ENCODE measurements around the gene ZNF385C. TPM values are rescaled to one million over a fixed set of nuclear protein-coding genes. Genes with fewer than 3 reads are reported as not detected.
A peak's percentile ranks its signal among the peaks of the same experiment; 100 is the strongest.

ZNF385C gene
- total RNA-seq, 2 donors from 2014 or later = 1.4 to 2.1 TPM

GRCh38 chr17:42110301-42111264 is 12.3 kb upstream of the ZNF385C start:
- no peaks in the 10 kb centered on the region for H3K9me3 ChIP-seq (ENCODE audit: control insufficient read depth, low read length)
- 91 to 96% methylated on average over 13 to 18 of the region's 18 CpGs for WGBS, 2 experiments (ENCODE audit: insufficient coverage in 1 of 2, insufficient read length in 1 of 2)
- H3K4me3 ChIP-seq (ENCODE audit: low read length) = no peak overlapping the region
- H3K9me3 Mint-ChIP-seq = no peaks in the 10 kb centered on the region
- H3K36me3 ChIP-seq (ENCODE audit: control insufficient read depth, insufficient read depth, low read length) = peaks cover 8% of the 10 kb centered on the region
- no peak for TF ChIP-seq CTCF (conservative IDR thresholded peaks at IDR 0.05)
- no peaks in the 10 kb centered on the region for H3K4me1 Mint-ChIP-seq
- H3K27ac ChIP-seq (ENCODE audit: low read depth, low read length) = no peak overlapping the region
- no peak overlapping the region for H3K9ac ChIP-seq (ENCODE audit: extremely low read depth, low read length, poor library complexity, severe bottlenecking)
- DNase-seq = no peak
- no peak overlapping the region for H3K27ac Mint-ChIP-seq
- peaks cover 13% of the 10 kb centered on the region for H3K36me3 Mint-ChIP-seq (ENCODE audit: low read depth)
- H3K4me1 ChIP-seq (ENCODE audit: control insufficient read depth, insufficient read depth, low read length) = no peaks in the 10 kb centered on the region
- H3K4me3 Mint-ChIP-seq = no peak overlapping the region
- peaks cover 16% of the 10 kb centered on the region for H3K27me3 Mint-ChIP-seq (ENCODE audit: insufficient read depth)
- peaks cover 11% of the 10 kb centered on the region for H3K27me3 ChIP-seq (ENCODE audit: control insufficient read depth, insufficient read depth, low read length, poor library complexity, severe bottlenecking)

GRCh38 chr17:42109086-42109485 is 10.8 kb upstream of the ZNF385C start:
- Histone ChIP-seq H3K9me3 (ENCODE audit: control insufficient read depth, low read length) (no peaks in the 10 kb centered on the region), H3K4me1 (ENCODE audit: control insufficient read depth, insufficient read depth, low read length) (no peaks in the 10 kb centered on the region), H3K9ac (ENCODE audit: extremely low read depth, low read length, poor library complexity, severe bottlenecking) (no peak overlapping the region), H3K27ac (ENCODE audit: low read depth, low read length) (no peak overlapping the region), H3K36me3 (ENCODE audit: control insufficient read depth, insufficient read depth, low read length) (no peaks in the 10 kb centered on the region), H3K4me3 (ENCODE audit: low read length) (no peak overlapping the region), H3K27me3 (ENCODE audit: control insufficient read depth, insufficient read depth, low read length, poor library complexity, severe bottlenecking) (peaks cover 11% of the 10 kb centered on the region)
- DNase-seq = no peak
- H3K36me3 Mint-ChIP-seq (ENCODE audit: low read depth) = peaks cover 3% of the 10 kb centered on the region
- H3K27ac Mint-ChIP-seq = no peak overlapping the region
- WGBS, 2 experiments (ENCODE audit: insufficient coverage in 1 of 2, insufficient read length in 1 of 2) = 94 to 100% methylated on average over 3 to 9 of the region's 9 CpGs
- TF ChIP-seq CTCF (conservative IDR thresholded peaks at IDR 0.05) = no peak
- no peaks in the 10 kb centered on the region for H3K9me3 Mint-ChIP-seq
- H3K4me3 Mint-ChIP-seq = no peak overlapping the region
- H3K27me3 Mint-ChIP-seq (ENCODE audit: insufficient read depth) = peaks cover 22% of the 10 kb centered on the region
- no peaks in the 10 kb centered on the region for H3K4me1 Mint-ChIP-seq

DNA sequence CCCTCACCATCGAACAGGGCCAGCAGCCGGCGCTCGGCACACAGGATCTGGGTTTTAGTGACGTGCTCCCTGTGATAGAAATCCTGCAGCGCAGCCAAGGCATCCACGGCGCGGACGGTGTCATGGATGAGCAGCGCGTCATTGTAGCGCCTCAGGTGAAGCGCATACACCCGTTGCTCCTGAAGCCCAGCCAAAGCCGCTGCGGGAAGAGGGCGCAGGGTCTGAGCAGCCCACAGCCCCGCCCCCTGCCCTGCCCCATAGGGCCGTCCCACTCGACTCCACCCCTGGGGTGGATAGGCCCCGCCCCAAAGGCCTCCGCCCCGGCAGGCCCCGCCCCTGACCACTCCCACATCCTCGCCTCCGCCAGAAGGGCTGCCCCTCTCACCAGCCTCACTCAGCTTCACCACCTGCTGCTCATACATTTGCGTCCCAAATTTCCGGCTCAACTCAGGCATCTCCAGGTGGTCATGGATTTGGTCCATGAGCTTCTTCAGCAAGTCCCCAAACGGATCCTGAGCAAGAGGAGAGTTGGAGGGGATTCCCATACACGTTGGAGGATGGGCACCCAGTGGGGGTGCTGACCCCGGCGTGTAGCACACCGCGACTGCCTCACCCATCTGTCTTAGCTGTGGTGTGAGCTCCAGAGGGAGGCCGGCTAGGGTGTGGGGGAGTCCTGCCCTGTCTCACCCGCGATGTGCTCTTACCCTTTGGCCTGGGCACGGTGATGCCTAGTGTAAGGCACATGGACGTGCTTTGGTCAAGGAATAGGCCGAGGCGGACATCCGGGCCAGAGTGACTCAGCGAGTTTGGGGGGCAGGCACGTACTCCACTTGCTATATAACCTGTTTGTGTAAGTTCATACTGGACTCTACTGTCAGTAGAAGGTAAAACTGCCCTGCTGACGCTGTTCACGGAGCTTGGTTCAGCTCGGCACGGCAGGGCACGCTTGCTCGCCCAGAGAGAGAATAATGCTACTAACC is 9.6 kb upstream of the ZNF385C start:
- 30 to 54% methylated on average over 27 to 51 of the region's 51 CpGs for WGBS, 2 experiments (ENCODE audit: insufficient coverage in 1 of 2, insufficient read length in 1 of 2)
- peak overlapping the region; percentile 67 for H3K4me3 ChIP-seq (ENCODE audit: low read length)
- no peak for TF ChIP-seq CTCF (conservative IDR thresholded peaks at IDR 0.05)
- no peaks in the 10 kb centered on the region for H3K36me3 ChIP-seq (ENCODE audit: control insufficient read depth, insufficient read depth, low read length)
- Mint-ChIP-seq H3K4me1 (no peaks in the 10 kb centered on the region), H3K36me3 (ENCODE audit: low read depth) (no peaks in the 10 kb centered on the region), H3K27me3 (ENCODE audit: insufficient read depth) (peaks cover 22% of the 10 kb centered on the region), H3K27ac (peak overlapping the region; percentile 55), H3K9me3 (no peaks in the 10 kb centered on the region), H3K4me3 (peak overlapping the region; percentile 53)
- peak; percentile 100 for DNase-seq
- no peak overlapping the region for H3K27ac ChIP-seq (ENCODE audit: low read depth, low read length)
- H3K4me1 ChIP-seq (ENCODE audit: control insufficient read depth, insufficient read depth, low read length) = no peaks in the 10 kb centered on the region
- H3K27me3 ChIP-seq (ENCODE audit: control insufficient read depth, insufficient read depth, low read length, poor library complexity, severe bottlenecking) = peaks cover 11% of the 10 kb centered on the region
- H3K9me3 ChIP-seq (ENCODE audit: control insufficient read depth, low read length) = no peaks in the 10 kb centered on the region
- H3K9ac ChIP-seq (ENCODE audit: extremely low read depth, low read length, poor library complexity, severe bottlenecking) = no peak overlapping the region

Data from endodermal cell (in vitro differentiated cells).